Stimulated activated CD4-positive, alpha-beta T cell treated with anti-CD3 and anti-CD28 coated beads, Interleukin-12 subunit alpha, Interleukin-12 subunit beta, amount 100 ng/mL, for 4 hours (primary cell): ENCODE data around the gene EPHB2.

ENCODE experiments used
- DNase-seq: peaks from one replicate; pipeline ENCODE4 v3.0.0-alpha.2; 2020

Gene EPHB2

GRCh38 chr1:22752339-22752738 lies 41.7 kb downstream of the EPHB2 start:
- no peak for DNase-seq

DNA sequence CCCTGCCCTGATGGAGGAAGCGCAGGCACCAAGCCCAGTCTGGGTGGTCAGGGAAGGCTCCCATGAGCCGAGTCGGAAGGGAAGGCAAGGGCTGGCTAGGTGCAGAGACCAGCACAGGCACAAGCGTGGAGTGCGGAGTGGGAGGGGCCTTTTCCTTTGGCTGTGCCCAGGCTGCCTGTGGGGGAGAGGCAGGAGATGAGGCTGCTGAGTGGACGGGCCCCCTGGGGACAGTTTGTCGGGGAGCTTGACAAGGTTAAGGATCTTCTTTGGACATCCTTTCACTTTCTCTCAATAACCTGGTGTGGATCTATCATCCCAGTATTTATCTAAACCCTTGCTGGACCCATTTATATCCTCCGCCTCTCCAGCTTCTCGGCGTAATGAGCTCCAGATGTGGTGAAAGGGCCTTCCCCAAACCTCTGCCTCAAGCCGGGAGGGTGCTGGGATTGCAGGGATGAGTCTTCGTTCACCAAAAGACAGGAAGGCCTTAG lies 42.9 kb downstream of the EPHB2 start:
- DNase-seq, result no peak

GRCh38 chr1:22754106-22754768 lies 43.6 kb downstream of the EPHB2 start:
- no peak for DNase-seq

GRCh38 chr1:22754824-22755223 lies 44.2 kb downstream of the EPHB2 start:
- DNase-seq, result no peak

DNA sequence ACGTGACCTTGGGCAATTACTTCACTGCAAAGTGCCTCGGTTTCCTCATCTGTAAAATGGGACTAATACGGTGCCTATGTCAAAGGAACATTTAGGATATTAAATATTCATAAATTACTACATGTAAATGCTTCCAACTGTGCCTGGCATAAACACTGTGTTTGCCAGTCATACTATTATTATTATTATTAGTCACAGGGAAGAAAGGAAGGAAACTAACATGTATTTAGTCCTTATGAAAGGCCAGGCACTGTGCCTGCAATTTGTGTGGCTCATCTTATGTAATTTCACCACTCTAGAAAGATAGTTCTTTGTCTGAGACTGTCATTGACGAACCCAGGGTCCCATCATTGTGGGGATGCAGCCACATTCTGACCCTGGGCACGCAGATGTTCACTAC lies 45.0 kb downstream of the EPHB2 start:
- no peak for DNase-seq

GRCh38 chr1:22756125-22756735 lies 45.6 kb downstream of the EPHB2 start:
- no peak for DNase-seq

- no peak for DNase-seq
These were observed 49.8 kb downstream of the EPHB2 start for GRCh38 chr1:22760455-22760854.

DNA sequence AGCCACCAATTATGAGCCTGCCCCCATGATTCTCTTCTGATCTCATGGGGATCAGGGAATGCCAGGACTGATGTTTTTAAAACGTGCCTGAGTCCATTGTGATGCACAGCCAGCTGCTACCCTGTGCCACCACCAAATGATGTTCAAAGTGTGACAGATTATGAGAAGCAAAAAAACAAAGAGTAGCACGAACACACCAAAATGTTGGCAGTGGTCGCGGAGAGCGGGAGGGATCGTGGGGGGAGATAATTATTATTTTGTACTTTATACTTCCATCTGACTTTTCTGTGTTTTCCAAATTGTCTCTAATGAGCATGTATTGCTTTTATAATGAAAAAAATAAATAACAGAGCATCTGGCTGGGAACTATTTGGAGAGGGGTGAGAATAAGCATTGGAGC lies 50.5 kb downstream of the EPHB2 start:
- DNase-seq, result no peak

DNA sequence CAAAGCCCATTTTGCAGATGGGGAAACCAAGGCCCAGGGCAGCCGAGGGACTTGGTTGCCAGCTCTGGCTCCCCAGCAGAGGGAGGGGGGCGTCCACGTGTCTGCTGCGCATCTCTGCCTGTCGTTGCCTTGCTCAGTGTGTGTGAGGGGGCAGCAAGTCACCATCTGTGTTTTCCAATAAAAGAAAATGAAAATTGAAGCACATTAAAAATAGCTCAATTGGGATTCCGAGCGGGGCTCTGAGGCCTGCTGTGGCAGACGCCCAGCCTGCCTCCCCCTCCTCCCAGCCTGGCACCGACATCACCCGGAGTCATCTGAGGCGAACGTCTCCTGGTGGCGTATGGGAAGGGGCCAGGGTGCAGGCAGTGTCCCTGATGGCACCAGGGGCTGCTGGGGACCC lies 51.2 kb downstream of the EPHB2 start:
- no peak for DNase-seq

- no peak for DNase-seq
These were observed 53.0 kb downstream of the EPHB2 start for GRCh38 chr1:22763487-22764200.

DNA sequence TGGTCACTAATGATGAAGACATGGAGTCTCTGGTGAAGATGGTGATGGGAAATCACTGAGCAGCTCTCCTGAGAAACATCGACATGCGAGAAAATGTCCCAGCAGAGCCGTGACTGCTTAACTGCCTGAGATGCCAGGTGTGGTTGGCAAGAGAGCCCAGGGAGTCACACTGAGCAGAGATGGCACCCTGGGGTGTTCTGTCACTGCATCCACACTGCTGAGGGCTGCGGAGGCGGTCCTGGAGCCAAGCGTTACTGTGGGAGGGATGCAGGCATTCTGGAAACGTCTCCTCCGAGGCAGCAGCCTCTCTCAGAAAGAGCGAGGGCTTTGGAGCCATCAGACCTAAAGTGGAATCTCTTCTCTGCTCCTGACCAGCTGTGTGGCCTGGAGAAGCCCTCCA lies 57.2 kb downstream of the EPHB2 start:
- DNase-seq, result no peak

DNA sequence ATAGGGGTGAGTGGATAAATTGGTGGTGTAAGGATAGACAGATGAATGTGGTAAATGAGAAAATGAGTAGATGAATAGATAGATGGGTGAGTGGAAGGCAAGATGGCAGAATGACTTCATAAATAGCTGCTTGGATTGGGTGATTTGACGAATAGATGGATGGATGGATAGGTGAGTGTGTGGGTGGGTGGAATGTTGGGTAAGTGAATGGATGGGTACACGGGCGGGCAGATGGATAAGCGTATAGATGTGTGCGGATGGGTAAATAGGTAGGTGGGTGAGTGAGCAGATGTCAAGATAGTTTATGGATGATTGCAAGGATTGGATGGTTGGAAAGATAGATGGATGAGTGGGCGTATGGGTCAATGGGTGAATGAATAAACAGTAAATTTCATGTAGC lies 59.3 kb downstream of the EPHB2 start:
- no peak for DNase-seq

- no peak for DNase-seq
These were observed 61.4 kb downstream of the EPHB2 start for GRCh38 chr1:22772014-22772413.

DNA sequence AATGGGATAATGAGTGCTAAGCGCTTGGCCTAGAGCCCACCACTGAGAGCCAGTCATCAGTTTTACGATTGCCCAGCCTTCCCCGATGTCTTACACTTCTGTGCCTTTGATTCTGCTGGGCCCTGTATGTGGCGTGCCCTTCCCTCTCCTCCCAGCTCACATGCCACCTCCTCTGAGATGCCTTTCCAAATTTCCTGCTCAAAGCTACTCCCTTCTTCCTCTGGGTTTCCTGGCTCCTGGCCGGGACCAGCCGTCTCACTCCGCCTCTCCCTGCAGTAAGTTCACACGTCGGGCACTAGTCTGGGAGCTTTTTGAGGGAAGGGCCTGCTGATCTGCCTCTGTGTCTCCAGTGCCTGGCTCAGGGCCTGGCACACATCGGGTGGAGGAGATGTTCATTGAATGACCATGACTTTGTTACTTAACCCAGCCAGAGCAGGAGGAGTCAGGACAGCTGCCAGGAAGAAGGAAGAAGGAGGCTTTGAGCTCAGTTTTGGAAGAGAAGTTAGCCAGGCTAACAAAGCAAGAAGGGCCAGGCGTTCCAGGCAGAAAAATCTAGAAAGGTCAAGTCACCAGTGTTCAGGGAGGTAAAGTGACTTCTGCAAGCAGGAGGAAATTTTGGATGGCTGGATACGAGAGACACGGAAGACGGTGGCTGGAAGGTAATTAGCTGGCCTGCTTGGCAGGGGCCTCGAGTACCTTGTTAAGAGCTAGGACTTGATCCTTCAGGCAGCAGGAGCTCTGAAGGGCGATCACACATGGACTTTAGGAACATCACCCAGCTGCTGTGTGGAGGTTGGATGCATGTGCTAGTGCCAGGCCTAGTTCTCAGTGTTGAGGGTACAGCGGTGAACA lies 63.6 kb downstream of the EPHB2 start:
- DNase-seq, result no peak

GRCh38 chr1:22774833-22775182 lies 64.2 kb downstream of the EPHB2 start:
- DNase-seq, result no peak

DNA sequence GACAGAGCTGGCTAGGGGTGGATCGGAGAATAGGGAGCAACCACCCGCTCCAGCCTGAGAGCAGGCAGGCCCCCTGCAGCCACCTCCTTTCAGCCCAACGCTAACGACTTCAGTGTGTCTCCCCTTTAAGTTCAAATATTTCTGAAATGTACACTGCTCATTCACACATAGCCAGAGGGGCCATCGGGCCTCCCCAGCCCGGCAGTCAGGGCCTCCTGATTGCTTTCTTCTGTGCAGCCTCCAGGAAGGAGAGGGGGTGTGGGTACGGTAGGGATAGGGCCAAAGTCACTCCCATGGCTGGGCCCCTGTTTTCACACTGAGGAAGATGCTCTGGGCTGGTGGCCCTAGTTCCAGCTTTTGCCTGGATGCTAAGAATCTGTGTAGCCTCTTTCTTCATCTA lies 64.8 kb downstream of the EPHB2 start:
- DNase-seq, result no peak

DNA sequence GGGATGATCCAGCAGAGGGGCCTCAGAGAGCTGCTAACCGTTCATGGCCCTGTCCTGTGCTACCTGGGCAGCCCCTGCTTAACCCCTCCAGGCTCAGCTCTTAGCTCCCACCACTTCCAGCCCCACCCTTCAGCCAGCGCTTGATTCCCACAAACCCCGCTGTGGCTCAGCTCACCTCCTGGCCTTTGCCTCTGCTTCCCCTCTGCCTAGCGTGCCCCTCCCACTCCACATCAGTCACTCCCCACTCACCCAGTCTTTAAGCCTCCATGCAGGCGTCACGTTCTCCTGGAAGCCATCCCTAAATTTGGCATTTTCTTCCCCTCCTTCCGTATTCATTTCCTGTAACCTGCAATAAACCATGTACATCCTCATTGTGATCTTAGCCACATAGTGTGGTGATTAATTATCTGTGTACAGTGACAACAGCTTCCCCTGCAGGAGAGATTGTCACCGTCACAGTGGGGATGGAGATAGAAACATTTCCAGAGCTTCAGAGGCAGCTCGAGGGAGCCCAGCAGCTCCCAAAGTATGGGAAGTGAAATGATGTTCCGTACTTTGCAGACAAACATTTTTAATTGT lies 65.5 kb downstream of the EPHB2 start:
- no peak for DNase-seq

DNA sequence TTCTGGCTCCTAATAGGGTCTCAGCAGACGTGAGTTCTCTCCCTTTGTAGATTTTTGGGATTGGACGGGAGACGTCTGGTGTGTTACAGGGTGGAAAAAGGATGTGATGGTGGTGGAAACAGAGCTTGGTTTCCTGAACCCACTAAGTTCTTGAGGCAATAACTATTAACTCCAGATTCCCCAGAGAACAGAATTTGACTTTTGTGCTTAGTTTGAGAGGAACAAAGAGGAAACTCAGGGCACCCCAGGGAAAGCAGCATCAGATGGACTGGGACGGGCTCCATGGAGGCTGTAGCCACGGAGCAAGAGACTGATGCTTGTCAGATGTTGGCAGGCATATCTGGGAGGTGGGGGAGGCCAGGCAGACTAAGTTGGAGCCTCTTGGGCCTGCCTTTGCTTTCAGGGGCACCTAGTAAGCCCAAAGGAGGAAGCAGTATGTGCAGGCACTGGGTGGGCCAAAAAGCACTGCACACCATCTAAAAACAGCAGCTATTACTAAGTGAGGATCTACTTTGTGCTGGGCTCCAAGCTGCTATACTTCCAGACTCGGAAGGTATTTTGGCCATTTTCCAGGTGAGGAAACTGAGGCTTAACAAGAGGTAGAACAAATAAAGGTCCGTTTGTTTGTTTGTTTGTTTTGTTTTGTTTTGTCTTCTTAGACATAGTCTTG lies 66.9 kb downstream of the EPHB2 start:
- no peak for DNase-seq

DNA sequence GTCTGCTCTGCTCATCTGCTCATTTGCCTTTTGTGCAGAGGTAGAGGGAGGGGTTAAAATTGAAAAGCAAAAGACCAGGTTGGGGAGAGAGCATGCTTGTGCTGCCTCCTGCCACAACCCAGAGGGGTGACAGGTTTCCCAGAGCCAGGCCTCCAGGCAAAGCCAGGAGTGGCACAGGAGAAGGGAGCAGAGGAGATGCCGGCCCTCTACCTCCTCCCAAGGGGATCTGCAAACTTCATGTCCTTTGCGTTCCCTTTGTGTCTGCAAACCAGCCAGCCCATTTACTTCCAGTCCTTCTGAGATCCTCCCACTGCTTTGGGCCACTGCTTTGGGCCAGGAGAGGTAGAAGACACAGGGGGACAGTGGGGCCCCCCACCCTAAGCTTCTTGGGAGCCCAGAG lies 67.8 kb downstream of the EPHB2 start:
- no peak for DNase-seq

- DNase-seq, result no peak
These were observed 68.4 kb downstream of the EPHB2 start for GRCh38 chr1:22778862-22779520.

DNA sequence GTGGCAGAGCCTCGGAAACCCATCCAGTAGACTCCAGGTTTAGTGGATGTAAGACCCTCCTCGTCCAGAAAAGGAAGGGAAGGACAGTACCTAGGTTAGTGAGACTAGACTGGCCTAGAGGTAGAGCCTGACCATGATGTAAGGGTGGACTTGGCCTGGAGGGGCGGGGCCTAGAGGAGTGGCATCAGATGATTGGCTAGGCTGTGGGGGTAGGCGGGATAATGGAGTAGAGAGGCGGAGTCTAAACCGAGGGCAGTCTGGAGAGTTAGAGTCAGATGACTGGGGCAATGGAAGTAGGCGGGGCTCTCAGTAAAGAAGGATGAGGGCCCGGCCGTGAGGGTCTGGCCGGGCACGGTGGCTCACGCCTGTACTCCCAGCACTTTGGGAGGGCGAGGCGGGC lies 70.1 kb downstream of the EPHB2 start:
- no peak for DNase-seq

- no peak for DNase-seq
These were observed 70.8 kb downstream of the EPHB2 start for GRCh38 chr1:22781483-22781882.
